B cell (primary cell): ENCODE results near the gene ACP7. TPM values are rescaled to one million over a fixed set of nuclear protein-coding genes. Genes with fewer than 3 reads are reported as not detected.

ENCODE experiments used
- ATAC-seq: fragments of 200-7000 bp; cut with Tn5 transposase; one replicate; pipeline ENCODE4 v1.10.0; 2021; ENCODE audit warnings: low read depth, mild to moderate bottlenecking, moderate number of reproducible peaks, moderate library complexity
- CTCF ChIA-PET: fragments of 350-600 bp; sonication (Branson Sonifier 250); formaldehyde crosslinking; loops from one replicate; lab custom pipeline; 2021; ENCODE audit warnings: antibody characterized with exemption, inconsistent platforms; lab: Charles Lee
- POLR2A ChIA-PET: fragments of 350-600 bp; sonication (Branson Sonifier 250); formaldehyde crosslinking; loops from one replicate; lab custom pipeline; 2021; ENCODE audit warnings: antibody characterized with exemption; lab: Charles Lee
- DNase-seq: peaks from one replicate; pipeline ENCODE4 v3.0.0; 2013
- H2AFZ ChIP-seq: 2 replicates; pipeline ENCODE4 v1.6.1; 2012; ENCODE audit warnings: mild to moderate bottlenecking, low read depth, low read length; ENCODE audit not compliant: insufficient read depth, poor library complexity, severe bottlenecking
- H3K27ac ChIP-seq, 2 donors: 1 replicate in 1 of 2; 2 replicates in 1 of 2; pipeline ENCODE4 v1.5.1; 2012 to 2013; ENCODE audit warnings: low read length in 2 of 2, mild to moderate bottlenecking in 2 of 2, moderate library complexity in 1 of 2
- H3K27me3 ChIP-seq, 4 experiments: fragments of 200-600 bp in 1 of 4; sonication (generic) in 1 of 4; replicated peaks in 1 of 4; 1 replicate in 2 of 4; 2 replicates in 2 of 4; pipeline versions ENCODE4 v1.6.1 to v1.7.0; 2013 to 2016; ENCODE audit warnings: low read length in 3 of 4, mild to moderate bottlenecking in 2 of 4, mixed read lengths in 1 of 4, moderate library complexity in 1 of 4; ENCODE audit not compliant: insufficient read depth in 4 of 4, control insufficient read depth in 3 of 4; ENCODE audit errors: control extremely low read depth in 1 of 4
- H3K36me3 ChIP-seq, 2 experiments: replicated peaks in 1 of 2; 1 replicate in 1 of 2; 2 replicates in 1 of 2; pipeline versions ENCODE4 v1.6.1 to v1.7.1; 2013; ENCODE audit warnings: low read length in 1 of 2; ENCODE audit not compliant: insufficient read depth in 2 of 2, control insufficient read depth in 1 of 2; ENCODE audit errors: control extremely low read depth in 1 of 2, extremely low read depth in 1 of 2
- H3K4me1 ChIP-seq, 2 donors: fragments of 200-600 bp in 1 of 2; sonication (generic) in 1 of 2; 1 replicate in 1 of 2; 2 replicates in 1 of 2; pipeline versions ENCODE4 v1.5.1 to v1.6.1; 2013 to 2017; ENCODE audit warnings: low read length in 2 of 2; ENCODE audit not compliant: control insufficient read depth in 2 of 2, insufficient read depth in 2 of 2
- H3K4me2 ChIP-seq: replicated peaks from 2 replicates; pipeline ENCODE3; 2012; ENCODE audit warnings: mild to moderate bottlenecking, low read depth, low read length; ENCODE audit not compliant: poor library complexity, severe bottlenecking
- H3K4me3 ChIP-seq, 5 experiments: fragments of 200-600 bp in 1 of 5; sonication (generic) in 1 of 5; 1 replicate in 3 of 5; 2 replicates in 2 of 5; pipeline versions ENCODE4 v1.5.1 to v1.7.0; 2011 to 2016; ENCODE audit warnings: low read length in 4 of 5, mild to moderate bottlenecking in 4 of 5, low read depth in 2 of 5, control low read depth in 1 of 5, moderate library complexity in 1 of 5; ENCODE audit not compliant: insufficient read depth in 1 of 5; ENCODE audit errors: control extremely low read depth in 1 of 5, extremely low read depth in 1 of 5
- H3K79me2 ChIP-seq: fragments of 200-600 bp; sonication (generic); one replicate; pipeline ENCODE4 v1.6.0; 2016; ENCODE audit warnings: low read length; ENCODE audit not compliant: control insufficient read depth, insufficient read depth
- H3K9ac ChIP-seq: fragments of 200-600 bp; sonication (generic); 2 replicates; pipeline ENCODE4 v1.6.1; 2017; ENCODE audit warnings: mild to moderate bottlenecking, low read length, moderate library complexity
- H3K9me3 ChIP-seq, 3 donors: one replicate each; pipeline versions ENCODE4 v1.6.1 to v1.7.1; 2013; ENCODE audit warnings: low read length in 2 of 3; ENCODE audit not compliant: control insufficient read depth in 2 of 3, insufficient read depth in 1 of 3; ENCODE audit errors: control extremely low read depth in 1 of 3
- H4K20me1 ChIP-seq: 2 replicates; pipeline ENCODE4 v1.6.0; 2012; ENCODE audit warnings: mild to moderate bottlenecking, low read length; ENCODE audit not compliant: insufficient read depth, control insufficient read depth, poor library complexity, severe bottlenecking
- H3K27ac Mint-ChIP-seq: one replicate; pipeline ENCODE4 v1.8.0; 2021; ENCODE audit warnings: mixed read lengths
- H3K27me3 Mint-ChIP-seq: one replicate; pipeline ENCODE4 v1.8.0; 2021; ENCODE audit warnings: mixed read lengths
- H3K4me1 Mint-ChIP-seq: one replicate; pipeline ENCODE4 v1.8.0; 2021; ENCODE audit warnings: mixed read lengths
- H3K4me3 Mint-ChIP-seq: one replicate; pipeline ENCODE4 v1.8.0; 2021; ENCODE audit warnings: mixed read lengths
- H3K9me3 Mint-ChIP-seq: one replicate; pipeline ENCODE4 v1.8.0; 2022; ENCODE audit warnings: mixed read lengths; ENCODE audit not compliant: insufficient read depth
- EZH2 ChIP-seq: IDR thresholded peaks from 2 replicates; pipeline ENCODE4 v1.6.1; 2012; ENCODE audit warnings: borderline replicate concordance, low read depth, mild to moderate bottlenecking, moderate library complexity, low read length; ENCODE audit not compliant: insufficient read depth, poor library complexity, severe bottlenecking
- WGBS: methylation state at CpG from one replicate; pipeline ENCODE4 v1.1.5; 2013; ENCODE audit warnings: missing lambda C conversion rate; ENCODE audit not compliant: insufficient coverage; 5-methylcytosine and 5-hydroxymethylcytosine counted together
- intact Hi-C: fragments of 100-400 bp; cut with micrococcal nuclease; formaldehyde crosslinking; loops from one replicate; pipeline ENCODE4 v1.10.0; 2022
- polyA plus RNA-seq: library from polyadenylated mRNA; depleted of rRNA; stranded (reverse); fragments of >200 nt; gene quantifications from 2 replicates; pipeline ENCODE4 v1.2.3, GENCODE V29; 2012
- total RNA-seq, 2 donors: library from RNA; stranded (reverse); fragments of 120-200 nt in 1 of 2; gene quantifications; 1 replicate in 1 of 2; 2 replicates in 1 of 2; pipeline versions ENCODE4 v1.2.3 to v1.2.4, GENCODE V29; 2013 to 2022
- TF ChIP-seq, protein P1 (sequence below): fragments of 200-600 bp; IDR thresholded peaks from one replicate; pipeline ENCODE4 v1.8.0; 2022; ENCODE audit warnings: antibody characterized with exemption, mild to moderate bottlenecking

Gene ACP7
- total and polyA plus RNA-seq, 2 donors (not counting 1 experiment from before 2014, with no cell fraction given) = not detected

DNA sequence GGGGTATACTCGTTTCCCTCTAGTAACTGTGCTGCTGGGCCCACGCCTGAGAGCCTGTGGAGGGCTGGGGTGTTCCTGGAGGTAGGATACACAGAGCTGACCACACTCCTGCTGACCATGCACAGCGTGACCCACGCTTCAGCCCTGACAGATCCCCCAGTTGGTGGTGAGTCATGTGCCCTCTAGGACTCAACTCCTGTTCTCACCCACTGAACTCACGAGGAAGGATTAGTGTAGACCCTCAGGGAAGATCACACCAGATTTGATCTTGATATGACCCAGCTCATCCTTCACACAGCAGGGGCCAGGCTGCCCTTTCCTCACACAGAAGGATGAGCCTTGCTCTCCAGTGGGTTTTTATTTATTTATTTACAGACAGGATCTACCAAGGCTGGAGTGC, 13.3 kb upstream of the ACP7 start:
- no peak overlapping the region for H2AFZ ChIP-seq
- H3K36me3 ChIP-seq = no peaks in the 10 kb centered on the region
- no peaks in the 10 kb centered on the region for H3K9me3 ChIP-seq
- TF ChIP-seq, protein P1, sequence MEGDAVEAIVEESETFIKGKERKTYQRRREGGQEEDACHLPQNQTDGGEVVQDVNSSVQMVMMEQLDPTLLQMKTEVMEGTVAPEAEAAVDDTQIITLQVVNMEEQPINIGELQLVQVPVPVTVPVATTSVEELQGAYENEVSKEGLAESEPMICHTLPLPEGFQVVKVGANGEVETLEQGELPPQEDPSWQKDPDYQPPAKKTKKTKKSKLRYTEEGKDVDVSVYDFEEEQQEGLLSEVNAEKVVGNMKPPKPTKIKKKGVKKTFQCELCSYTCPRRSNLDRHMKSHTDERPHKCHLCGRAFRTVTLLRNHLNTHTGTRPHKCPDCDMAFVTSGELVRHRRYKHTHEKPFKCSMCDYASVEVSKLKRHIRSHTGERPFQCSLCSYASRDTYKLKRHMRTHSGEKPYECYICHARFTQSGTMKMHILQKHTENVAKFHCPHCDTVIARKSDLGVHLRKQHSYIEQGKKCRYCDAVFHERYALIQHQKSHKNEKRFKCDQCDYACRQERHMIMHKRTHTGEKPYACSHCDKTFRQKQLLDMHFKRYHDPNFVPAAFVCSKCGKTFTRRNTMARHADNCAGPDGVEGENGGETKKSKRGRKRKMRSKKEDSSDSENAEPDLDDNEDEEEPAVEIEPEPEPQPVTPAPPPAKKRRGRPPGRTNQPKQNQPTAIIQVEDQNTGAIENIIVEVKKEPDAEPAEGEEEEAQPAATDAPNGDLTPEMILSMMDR = no peak
- no peak for TF ChIP-seq EZH2
- Mint-ChIP-seq H3K4me1 (peaks cover 4% of the 10 kb centered on the region), H3K27ac (no peak overlapping the region), H3K27me3 (peaks cover 19% of the 10 kb centered on the region), H3K4me3 (no peak overlapping the region), H3K9me3 (no peaks in the 10 kb centered on the region)
- H3K27me3 ChIP-seq = no peaks in the 10 kb centered on the region
- DNase-seq (no peak), ATAC-seq (no peak)
- H3K4me2 ChIP-seq = no peak overlapping the region
- H3K4me1 ChIP-seq = no peaks in the 10 kb centered on the region
- intact Hi-C loops = no loop called here
- WGBS = 92% methylated on average over 3 of the region's 5 CpGs
- H3K4me3 ChIP-seq = no peak overlapping the region
- CTCF ChIA-PET = no interaction called here
- H3K79me2 ChIP-seq = no peaks in the 10 kb centered on the region
- no peak overlapping the region for H3K9ac ChIP-seq
- no peaks in the 10 kb centered on the region for H4K20me1 ChIP-seq
- POLR2A ChIA-PET = no interaction called here
- H3K27ac ChIP-seq = no peak overlapping the region

DNA sequence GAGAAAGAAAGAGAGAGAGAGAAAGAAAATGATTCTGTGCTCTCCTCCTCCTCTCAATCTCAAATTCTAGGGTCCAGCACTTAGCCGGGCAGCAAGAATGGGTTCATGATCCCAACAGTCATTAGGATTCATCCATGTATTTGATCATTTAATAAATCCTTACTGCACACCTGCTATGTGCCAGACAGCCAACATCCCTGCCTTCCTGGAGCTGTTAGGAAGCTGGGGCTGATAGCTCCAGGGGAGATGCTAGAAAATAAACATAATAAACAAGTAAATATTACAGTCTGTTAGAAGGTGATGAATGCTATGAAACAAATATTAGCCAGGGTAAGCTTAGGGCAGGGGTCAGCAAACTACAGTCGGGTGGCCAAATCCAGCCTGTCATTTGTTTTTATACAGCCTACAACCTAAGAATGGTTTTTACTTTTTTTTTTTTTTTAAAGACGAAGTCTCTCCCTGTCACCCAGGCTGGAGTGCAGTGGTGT, 9.9 kb upstream of the ACP7 start:
- ChIA-PET CTCF (no interaction called here), POLR2A (no interaction called here)
- no peaks in the 10 kb centered on the region for H3K9me3 Mint-ChIP-seq
- H3K9me3 ChIP-seq = no peaks in the 10 kb centered on the region
- peaks cover 0 to 7% (median 2%) of the 10 kb centered on the region in 4 experiments for H3K27me3 ChIP-seq
- no peaks in the 10 kb centered on the region for H3K36me3 ChIP-seq
- no peak overlapping the region for H3K27ac ChIP-seq
- DNase-seq = no peak
- H3K4me2 ChIP-seq = no peak overlapping the region
- no peaks in the 10 kb centered on the region for H3K4me1 ChIP-seq
- H3K4me3 Mint-ChIP-seq = no peak overlapping the region
- WGBS = 100% methylated on average over 1 of the region's 3 CpGs
- no peak overlapping the region for H3K4me3 ChIP-seq
- TF ChIP-seq, protein P1 = no peak
- no peak for TF ChIP-seq EZH2
- peaks cover 4% of the 10 kb centered on the region for H3K4me1 Mint-ChIP-seq
- intact Hi-C loops = no loop called here
- H3K27me3 Mint-ChIP-seq = peaks cover 24% of the 10 kb centered on the region
- H2AFZ ChIP-seq = no peak overlapping the region
- H3K9ac ChIP-seq = no peak overlapping the region
- no peak overlapping the region for H3K27ac Mint-ChIP-seq
- ATAC-seq = no peak
- H3K79me2 ChIP-seq = no peaks in the 10 kb centered on the region
- H4K20me1 ChIP-seq = no peaks in the 10 kb centered on the region
